HCT116 (cell line): ENCODE measurements around the gene IL1RN. TPM values are rescaled to one million over a fixed set of nuclear protein-coding genes. Genes with fewer than 3 reads are reported as not detected.

Experiments
- ATAC-seq: fragments of 200-7000 bp; cut with Tn5 transposase; 2 replicates; pipeline ENCODE4 v1.9.1; 2020; ENCODE audit warnings: mild to moderate bottlenecking, moderate library complexity
- BruUV-seq: library from RNA; stranded (reverse); fragments of 400-500 nt; replicated peaks from 2 replicates; lab custom pipeline; 2021; lab: Mats Ljungman, UMichigan
- CTCF ChIA-PET: fragments of 300-600 bp; sonication (Branson Sonifier 250); formaldehyde crosslinking; loops from one replicate; lab custom pipeline; 2021; ENCODE audit warnings: antibody characterized with exemption; lab: Charles Lee
- POLR2A ChIA-PET: fragments of 300-600, 350-600 bp; sonication (Branson Sonifier 250); formaldehyde crosslinking; loops from one replicate; lab custom pipeline; 2021; ENCODE audit warnings: antibody characterized with exemption; lab: Charles Lee
- RAD21 ChIA-PET, 2 experiments: fragments of 300-600 bp; sonication (Branson Sonifier 250); formaldehyde crosslinking; loops; one replicate each; lab custom pipeline; 2023; ENCODE audit warnings: low total read pairs in 2 of 2; ENCODE audit not compliant: uncharacterized antibody in 2 of 2, unreplicated experiment in 2 of 2, low non-redundant PET in 1 of 2; lab: Charles Lee
- DNase-seq: peaks from one replicate; pipeline ENCODE4 v3.0.0-alpha.2; 2010; ENCODE audit warnings: low read depth, low spot score
- H2AFZ ChIP-seq: fragments of 200-600 bp; shearing (Covaris generic), sonication (generic); 2 replicates; pipeline ENCODE4 v1.6.1; 2017; ENCODE audit warnings: low read depth, mixed run types, mixed read lengths, antibody characterized with exemption, low read length; ENCODE audit not compliant: poor library complexity, severe bottlenecking
- H3K27ac ChIP-seq: 2 replicates; pipeline ENCODE4 v1.5.1; 2012; ENCODE audit warnings: low read depth, low read length
- H3K27me3 ChIP-seq: fragments of 200-600 bp; sonication (generic); 2 replicates; pipeline ENCODE4 v1.6.1; 2016; ENCODE audit warnings: mixed run types, low read length, mixed read lengths; ENCODE audit not compliant: insufficient read depth
- H3K36me3 ChIP-seq, 2 experiments: fragments of 200-500 bp in 1 of 2; fragments of 200-600 bp in 1 of 2; sonication (Bioruptor generic) in 1 of 2; sonication (generic) in 1 of 2; 2 replicates each; pipeline versions ENCODE4 v1.5.1 to v1.6.1; 2014 to 2016; ENCODE audit warnings: low read length in 2 of 2, inconsistent platforms in 1 of 2, mixed read lengths in 1 of 2, mixed run types in 1 of 2; ENCODE audit not compliant: insufficient read depth in 2 of 2, control insufficient read depth in 1 of 2
- H3K4me1 ChIP-seq, 2 experiments: fragments of 200-600 bp in 1 of 2; sonication (generic) in 1 of 2; 2 replicates each; pipeline versions ENCODE4 v1.5.1 to v1.6.1; 2012 to 2017; ENCODE audit warnings: low read length in 2 of 2, inconsistent platforms in 1 of 2, mild to moderate bottlenecking in 1 of 2, mixed read lengths in 1 of 2, mixed run types in 1 of 2, moderate library complexity in 1 of 2; ENCODE audit not compliant: insufficient read depth in 2 of 2, control insufficient read depth in 1 of 2
- H3K4me2 ChIP-seq: fragments of 200-600 bp; sonication (generic); 2 replicates; pipeline ENCODE4 v1.6.1; 2017; ENCODE audit warnings: mixed run types, low read length, mixed read lengths
- H3K4me3 ChIP-seq, 2 experiments: fragments of 200-600 bp in 1 of 2; sonication (generic) in 1 of 2; replicated peaks in 1 of 2; 2 replicates each; pipeline ENCODE4 v1.5.1; 2011 to 2016; ENCODE audit warnings: low read length in 2 of 2, control low read depth in 1 of 2, low read depth in 1 of 2, mild to moderate bottlenecking in 1 of 2, mixed read lengths in 1 of 2, mixed run types in 1 of 2
- H3K79me2 ChIP-seq: fragments of 200-600 bp; sonication (generic); 2 replicates; pipeline ENCODE4 v1.6.1; 2017; ENCODE audit warnings: mild to moderate bottlenecking, mixed run types, low read length, moderate library complexity, mixed read lengths; ENCODE audit not compliant: insufficient read depth
- H3K9ac ChIP-seq: fragments of 200-600 bp; sonication (generic); 2 replicates; pipeline ENCODE4 v1.6.1; 2016; ENCODE audit warnings: low read length, mixed read lengths
- H3K9me2 ChIP-seq: fragments of 200-600 bp; sonication (generic), shearing (Covaris generic); 2 replicates; pipeline ENCODE4 v1.6.1; 2017; ENCODE audit warnings: mixed run types, mild to moderate bottlenecking, moderate library complexity; ENCODE audit not compliant: insufficient read depth
- H3K9me3 ChIP-seq, 2 experiments: fragments of 200-500 bp in 1 of 2; fragments of 200-600 bp in 1 of 2; sonication (Bioruptor generic) in 1 of 2; sonication (generic) in 1 of 2; 2 replicates each; pipeline ENCODE4 v1.6.1; 2014 to 2017; ENCODE audit warnings: low read length in 2 of 2, mixed read lengths in 2 of 2, inconsistent platforms in 1 of 2, low read depth in 1 of 2, mild to moderate bottlenecking in 1 of 2, mixed run types in 1 of 2, moderate library complexity in 1 of 2; ENCODE audit not compliant: control insufficient read depth in 1 of 2, insufficient read depth in 1 of 2
- H4K20me1 ChIP-seq: fragments of 200-600 bp; sonication (generic), shearing (Covaris generic); 2 replicates; pipeline ENCODE4 v1.6.1; 2017; ENCODE audit warnings: mixed run types, mild to moderate bottlenecking, moderate library complexity; ENCODE audit not compliant: insufficient read depth
- CEBPB ChIP-seq: IDR thresholded peaks from 2 replicates; pipeline ENCODE4 v1.6.1; 2012; ENCODE audit warnings: low read depth
- EZH2 ChIP-seq: fragments of 200-600 bp; sonication (generic); IDR thresholded peaks from 2 replicates; pipeline ENCODE4 v1.6.1; 2017; ENCODE audit warnings: antibody characterized with exemption, mixed run types
- EZH2phosphoT487 ChIP-seq: fragments of 200-600 bp; IDR thresholded peaks from 2 replicates; pipeline ENCODE4 v1.6.1; 2018; ENCODE audit warnings: antibody characterized with exemption, borderline replicate concordance
- POLR2AphosphoS5 ChIP-seq: IDR thresholded peaks from 2 replicates; pipeline ENCODE4 v1.6.1; 2011; ENCODE audit warnings: mild to moderate bottlenecking, low read depth, low read length, moderate library complexity
- RAD21 ChIP-seq: IDR thresholded peaks from 2 replicates; pipeline ENCODE4 v1.6.1; 2012; ENCODE audit warnings: low read depth, mild to moderate bottlenecking
- SIN3A ChIP-seq: IDR thresholded peaks from 2 replicates; pipeline ENCODE4 v1.6.1; 2012; ENCODE audit warnings: low read depth
- SRF ChIP-seq: IDR thresholded peaks from 2 replicates; pipeline ENCODE4 v1.6.1; 2012; ENCODE audit warnings: low read depth
- ZFX ChIP-seq: fragments of 450-650 bp; IDR thresholded peaks from 2 replicates; pipeline ENCODE4 v1.6.1; 2017
- intact Hi-C: fragments of 100-400 bp; cut with micrococcal nuclease; formaldehyde crosslinking; loops from 2 replicates; pipeline ENCODE4 v1.10.0; 2022
- total RNA-seq: library from RNA; stranded (reverse); gene quantifications from one replicate; pipeline ENCODE4 v1.2.1, GENCODE V29; 2021; ENCODE audit not compliant: unreplicated experiment
- TF ChIP-seq, protein P1 (sequence below), 3 experiments: fragments of 200-600 bp in 1 of 3; sonication (generic) in 1 of 3; IDR thresholded peaks in 2 of 3; conservative IDR thresholded peaks in 1 of 3; 2 replicates each; pipeline ENCODE4 v1.5.1; 2012 to 2017; ENCODE audit warnings: low read depth in 2 of 3, low read length in 2 of 3, antibody characterized with exemption in 1 of 3, borderline replicate concordance in 1 of 3, control low read depth in 1 of 3, mild to moderate bottlenecking in 1 of 3, mixed read lengths in 1 of 3, mixed run types in 1 of 3, moderate library complexity in 1 of 3; ENCODE audit not compliant: insufficient read depth in 1 of 3
- TF ChIP-seq, protein P2 (sequence below): IDR thresholded peaks from 2 replicates; pipeline ENCODE4 v1.6.1; 2012
- TF ChIP-seq, protein P3 (sequence below): IDR thresholded peaks from 2 replicates; pipeline ENCODE4 v1.6.1; 2012

IL1RN gene
- total RNA-seq, 1 experiment from 2014 or later: 0.25 TPM

DNA sequence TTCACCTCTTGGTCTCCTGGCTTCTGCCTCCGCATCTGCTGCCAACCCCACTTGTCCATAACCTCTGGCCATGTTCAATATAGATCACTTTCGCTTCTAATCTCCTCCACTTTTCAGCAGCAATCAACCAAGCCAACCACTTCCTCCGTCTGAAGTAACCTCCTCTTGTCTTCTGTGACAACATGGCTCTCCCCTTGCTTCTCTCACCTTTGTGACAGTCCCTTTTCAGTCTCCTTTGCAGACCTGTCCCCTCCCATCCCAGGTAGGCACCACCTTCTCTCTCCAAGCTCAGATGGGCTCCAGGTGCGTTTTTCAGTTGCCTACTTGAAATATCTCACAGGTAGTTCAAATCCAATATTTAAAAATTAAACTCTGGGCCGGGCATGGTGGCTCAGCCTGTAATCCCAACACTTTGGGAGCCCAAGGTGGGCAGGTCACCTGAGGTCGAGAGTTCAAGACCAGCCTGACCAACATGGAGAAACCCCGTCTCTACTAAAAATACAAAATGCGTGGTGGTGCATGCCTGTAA, 41.7 kb downstream of the IL1RN start:
- BruUV-seq: no TSS peak
- Histone ChIP-seq H3K9ac (no peak overlapping the region), H2AFZ (no peak overlapping the region), H3K9me2 (no peaks in the 10 kb centered on the region), H3K4me3 (no peak overlapping the region), H3K9me3 (no peaks in the 10 kb centered on the region), H3K4me1 (no peaks in the 10 kb centered on the region; a peak in 1 of 4 replicates), H3K27ac (no peak overlapping the region), H3K36me3 (no peaks in the 10 kb centered on the region), H3K27me3 (no peaks in the 10 kb centered on the region), H3K79me2 (no peaks in the 10 kb centered on the region), H3K4me2 (no peak overlapping the region), H4K20me1 (no peaks in the 10 kb centered on the region)
- no peak for DNase-seq
- no peak for ATAC-seq
- intact Hi-C loops: no loop called here
- CTCF ChIA-PET: no interaction called here
- RAD21 ChIA-PET: no interaction called here
- TF ChIP-seq ZFX: no peak
- POLR2A ChIA-PET: no interaction called here

DNA sequence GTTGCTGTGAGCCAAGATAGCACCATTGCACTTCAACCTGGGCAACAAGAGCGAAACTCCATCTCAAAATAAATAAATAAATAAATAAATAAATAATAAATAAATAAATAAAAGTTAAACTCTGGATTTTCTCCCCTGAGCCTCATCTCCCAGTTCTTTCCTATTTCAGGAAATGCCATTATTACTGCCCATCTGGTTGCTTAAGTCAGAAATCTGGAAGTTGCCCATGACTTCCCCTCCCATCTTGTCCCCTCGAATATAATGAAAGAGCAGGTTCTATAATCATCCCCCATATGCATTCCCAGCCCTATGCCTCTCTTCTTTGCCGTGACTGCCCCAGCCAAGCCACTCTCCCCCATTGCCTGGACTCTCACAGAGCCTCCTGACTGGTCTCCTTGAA, 42.2 kb downstream of the IL1RN start:
- Histone ChIP-seq H3K4me1 (no peaks in the 10 kb centered on the region), H3K9me3 (no peaks in the 10 kb centered on the region), H3K79me2 (no peaks in the 10 kb centered on the region), H3K9me2 (no peaks in the 10 kb centered on the region), H3K9ac (no peak overlapping the region), H3K36me3 (no peaks in the 10 kb centered on the region), H3K4me3 (no peak overlapping the region), H3K27ac (no peak overlapping the region), H3K27me3 (no peaks in the 10 kb centered on the region), H4K20me1 (no peaks in the 10 kb centered on the region), H3K4me2 (no peak overlapping the region), H2AFZ (no peak overlapping the region)
- no peak for ATAC-seq
- no TSS peak for BruUV-seq
- ChIA-PET CTCF (no interaction called here), POLR2A (no interaction called here), RAD21 (no interaction called here)
- TF ChIP-seq CEBPB (no peak), EZH2phosphoT487 (no peak), SRF (no peak), EZH2 (no peak), SIN3A (no peak), RAD21 (no peak), POLR2AphosphoS5 (no peak)
- TF ChIP-seq, protein P1, sequence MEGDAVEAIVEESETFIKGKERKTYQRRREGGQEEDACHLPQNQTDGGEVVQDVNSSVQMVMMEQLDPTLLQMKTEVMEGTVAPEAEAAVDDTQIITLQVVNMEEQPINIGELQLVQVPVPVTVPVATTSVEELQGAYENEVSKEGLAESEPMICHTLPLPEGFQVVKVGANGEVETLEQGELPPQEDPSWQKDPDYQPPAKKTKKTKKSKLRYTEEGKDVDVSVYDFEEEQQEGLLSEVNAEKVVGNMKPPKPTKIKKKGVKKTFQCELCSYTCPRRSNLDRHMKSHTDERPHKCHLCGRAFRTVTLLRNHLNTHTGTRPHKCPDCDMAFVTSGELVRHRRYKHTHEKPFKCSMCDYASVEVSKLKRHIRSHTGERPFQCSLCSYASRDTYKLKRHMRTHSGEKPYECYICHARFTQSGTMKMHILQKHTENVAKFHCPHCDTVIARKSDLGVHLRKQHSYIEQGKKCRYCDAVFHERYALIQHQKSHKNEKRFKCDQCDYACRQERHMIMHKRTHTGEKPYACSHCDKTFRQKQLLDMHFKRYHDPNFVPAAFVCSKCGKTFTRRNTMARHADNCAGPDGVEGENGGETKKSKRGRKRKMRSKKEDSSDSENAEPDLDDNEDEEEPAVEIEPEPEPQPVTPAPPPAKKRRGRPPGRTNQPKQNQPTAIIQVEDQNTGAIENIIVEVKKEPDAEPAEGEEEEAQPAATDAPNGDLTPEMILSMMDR (IDR thresholded peaks at IDR 0.05 in 2 of 3, conservative IDR thresholded peaks at IDR 0.05 in 1 of 3; ENCODE audit: borderline replicate concordance in 1 of 3, insufficient read depth in 1 of 3, low read depth in 2 of 3, low read length in 2 of 3): no peak
- TF ChIP-seq, protein P2, sequence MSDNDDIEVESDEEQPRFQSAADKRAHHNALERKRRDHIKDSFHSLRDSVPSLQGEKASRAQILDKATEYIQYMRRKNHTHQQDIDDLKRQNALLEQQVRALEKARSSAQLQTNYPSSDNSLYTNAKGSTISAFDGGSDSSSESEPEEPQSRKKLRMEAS: no peak
- TF ChIP-seq, protein P3, sequence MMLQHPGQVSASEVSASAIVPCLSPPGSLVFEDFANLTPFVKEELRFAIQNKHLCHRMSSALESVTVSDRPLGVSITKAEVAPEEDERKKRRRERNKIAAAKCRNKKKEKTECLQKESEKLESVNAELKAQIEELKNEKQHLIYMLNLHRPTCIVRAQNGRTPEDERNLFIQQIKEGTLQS: no peak
- no peak for DNase-seq
- intact Hi-C loops: no loop called here
